ENCODE measurements around the gene NT5C3B.

The NT5C3B gene

DNA sequence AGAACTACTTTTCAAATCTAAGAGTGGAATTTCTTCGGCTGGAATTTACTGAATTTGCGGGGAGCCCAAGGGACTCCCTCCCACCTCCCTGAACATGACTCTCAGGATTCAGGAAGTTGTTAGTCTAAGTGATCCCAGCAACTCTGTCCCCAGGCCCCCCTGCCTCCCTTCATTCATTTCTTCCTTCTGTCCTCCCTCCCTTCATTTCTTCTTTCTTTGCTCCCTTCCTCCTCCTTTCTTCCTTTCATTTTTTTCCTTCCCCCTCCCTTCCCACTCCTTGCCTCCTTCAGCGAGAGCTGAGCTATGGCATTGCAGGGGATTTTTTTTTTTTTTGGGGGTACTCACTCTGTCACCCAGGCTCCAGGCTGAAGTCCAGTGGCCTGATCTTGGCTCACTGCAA lies 38.7 kb downstream of the NT5C3B start:
- TF ChIP-seq, protein P1, sequence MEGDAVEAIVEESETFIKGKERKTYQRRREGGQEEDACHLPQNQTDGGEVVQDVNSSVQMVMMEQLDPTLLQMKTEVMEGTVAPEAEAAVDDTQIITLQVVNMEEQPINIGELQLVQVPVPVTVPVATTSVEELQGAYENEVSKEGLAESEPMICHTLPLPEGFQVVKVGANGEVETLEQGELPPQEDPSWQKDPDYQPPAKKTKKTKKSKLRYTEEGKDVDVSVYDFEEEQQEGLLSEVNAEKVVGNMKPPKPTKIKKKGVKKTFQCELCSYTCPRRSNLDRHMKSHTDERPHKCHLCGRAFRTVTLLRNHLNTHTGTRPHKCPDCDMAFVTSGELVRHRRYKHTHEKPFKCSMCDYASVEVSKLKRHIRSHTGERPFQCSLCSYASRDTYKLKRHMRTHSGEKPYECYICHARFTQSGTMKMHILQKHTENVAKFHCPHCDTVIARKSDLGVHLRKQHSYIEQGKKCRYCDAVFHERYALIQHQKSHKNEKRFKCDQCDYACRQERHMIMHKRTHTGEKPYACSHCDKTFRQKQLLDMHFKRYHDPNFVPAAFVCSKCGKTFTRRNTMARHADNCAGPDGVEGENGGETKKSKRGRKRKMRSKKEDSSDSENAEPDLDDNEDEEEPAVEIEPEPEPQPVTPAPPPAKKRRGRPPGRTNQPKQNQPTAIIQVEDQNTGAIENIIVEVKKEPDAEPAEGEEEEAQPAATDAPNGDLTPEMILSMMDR (IDR thresholded peaks at IDR 0.05; ENCODE audit: low read depth, low read length, missing control alignments): no peak
- H3K4me3 ChIP-seq (replicated peaks; ENCODE audit: low read depth, low read length): no peak overlapping the region
- no peak for DNase-seq (ENCODE audit: extremely low read depth, low read depth)

DNA sequence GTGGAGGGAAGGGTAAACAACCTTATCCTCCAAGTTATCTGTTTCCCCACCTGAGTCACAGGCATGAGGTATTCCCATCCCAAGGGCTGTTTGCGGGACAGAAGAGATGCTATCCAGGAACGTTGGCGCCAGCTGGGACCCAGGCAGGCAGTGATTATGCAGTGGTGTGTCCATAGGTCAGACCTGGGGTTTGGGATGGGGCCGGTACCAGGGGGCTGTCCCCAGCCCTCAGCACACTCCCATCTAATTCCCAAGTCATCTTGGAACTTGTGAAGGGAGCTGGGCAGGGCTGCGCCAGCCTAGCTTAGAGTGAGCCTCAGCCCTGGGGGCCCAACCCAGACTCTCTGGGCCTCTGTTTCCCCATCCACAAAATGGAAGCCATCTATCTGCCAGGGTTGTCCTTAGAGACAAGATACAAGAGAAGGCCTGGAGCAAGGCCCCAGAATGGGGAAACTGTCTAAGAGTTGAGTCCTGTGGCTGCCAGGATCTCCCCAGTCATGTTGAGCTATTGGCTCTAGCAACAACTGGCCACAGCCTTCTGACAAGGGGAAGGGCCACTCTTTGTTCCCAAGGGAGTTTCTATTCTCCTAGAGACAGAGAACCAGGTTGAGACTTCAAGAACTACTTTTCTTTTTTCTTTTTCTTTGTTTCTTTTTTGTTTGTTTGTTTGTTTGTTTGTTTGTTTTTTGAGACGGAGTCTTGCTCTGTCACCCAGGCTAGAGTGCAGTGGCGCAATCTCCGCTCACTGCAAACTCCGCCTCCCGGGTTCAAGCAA lies 39.7 kb downstream of the NT5C3B start:
- H3K4me3 ChIP-seq (replicated peaks; ENCODE audit: low read depth, low read length): no peak overlapping the region
- no peak for DNase-seq (ENCODE audit: extremely low read depth, low read depth)
- TF ChIP-seq, protein P1 (IDR thresholded peaks at IDR 0.05; ENCODE audit: low read depth, low read length, missing control alignments): no peak

DNA sequence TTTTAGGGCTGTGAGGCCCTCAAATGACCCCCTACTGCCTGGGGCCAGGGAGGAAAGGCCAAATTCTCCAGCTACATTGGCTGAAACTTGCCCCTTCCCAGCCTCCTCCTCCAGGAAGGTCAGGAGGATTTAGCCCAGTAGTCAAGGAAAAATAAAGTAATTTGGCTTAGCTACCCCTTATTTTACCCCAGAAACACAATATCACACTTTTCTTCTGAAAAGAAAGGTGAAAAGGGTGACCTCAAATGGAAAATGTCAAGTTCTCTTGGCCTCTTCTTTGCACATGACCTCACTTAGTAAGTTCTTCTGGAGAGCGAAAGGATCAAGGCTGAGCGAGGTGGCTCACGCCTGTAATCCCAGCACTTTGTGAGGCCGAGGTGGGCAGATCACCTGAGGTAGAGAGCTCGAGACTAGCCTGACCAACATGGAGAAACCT lies 41.5 kb downstream of the NT5C3B start:
- TF ChIP-seq, protein P1 (IDR thresholded peaks at IDR 0.05; ENCODE audit: low read depth, low read length, missing control alignments): no peak
- DNase-seq (ENCODE audit: extremely low read depth, low read depth): no peak
- H3K4me3 ChIP-seq (replicated peaks; ENCODE audit: low read depth, low read length): no peak overlapping the region

DNA sequence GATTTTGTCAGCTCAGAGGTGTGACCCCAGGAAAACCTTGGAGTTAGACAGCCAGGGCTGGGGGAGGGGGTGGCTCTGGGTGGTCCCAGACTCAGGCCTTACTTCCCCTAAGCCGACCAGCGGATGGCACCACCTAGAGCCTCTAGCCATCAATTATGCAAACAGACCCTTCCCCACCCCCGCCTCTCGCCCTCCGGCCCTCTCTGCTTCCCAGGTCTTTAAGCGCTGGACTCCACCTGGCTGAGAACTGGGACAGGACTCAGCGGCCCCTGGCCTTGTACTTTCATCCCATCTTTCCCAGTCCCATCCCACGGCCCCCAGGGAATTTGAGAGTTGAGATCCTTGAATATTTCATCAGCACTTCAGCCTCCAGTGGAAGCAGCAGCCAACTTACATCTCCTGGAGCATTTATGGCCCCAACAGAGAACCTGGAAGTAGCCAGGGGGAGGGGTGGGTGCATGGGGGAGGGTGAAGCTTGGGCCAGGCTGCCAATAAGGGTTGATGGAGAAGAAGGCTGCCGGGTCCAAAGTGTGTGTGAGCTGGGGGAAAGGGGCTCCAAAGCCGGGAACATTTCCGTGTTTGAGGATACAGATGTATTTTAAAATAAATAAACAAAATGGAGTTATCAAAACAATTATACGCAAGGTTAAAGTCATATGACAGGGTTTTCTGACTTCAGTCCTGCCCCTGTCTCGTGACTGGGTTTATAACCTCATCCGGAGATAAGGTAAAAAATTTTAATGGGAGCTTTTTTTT lies 42.1 kb downstream of the NT5C3B start:
- TF ChIP-seq, protein P1 (IDR thresholded peaks at IDR 0.05; ENCODE audit: low read depth, low read length, missing control alignments): no peak
- DNase-seq (ENCODE audit: extremely low read depth, low read depth): no peak
- no peak overlapping the region for H3K4me3 ChIP-seq (replicated peaks; ENCODE audit: low read depth, low read length)

DNA sequence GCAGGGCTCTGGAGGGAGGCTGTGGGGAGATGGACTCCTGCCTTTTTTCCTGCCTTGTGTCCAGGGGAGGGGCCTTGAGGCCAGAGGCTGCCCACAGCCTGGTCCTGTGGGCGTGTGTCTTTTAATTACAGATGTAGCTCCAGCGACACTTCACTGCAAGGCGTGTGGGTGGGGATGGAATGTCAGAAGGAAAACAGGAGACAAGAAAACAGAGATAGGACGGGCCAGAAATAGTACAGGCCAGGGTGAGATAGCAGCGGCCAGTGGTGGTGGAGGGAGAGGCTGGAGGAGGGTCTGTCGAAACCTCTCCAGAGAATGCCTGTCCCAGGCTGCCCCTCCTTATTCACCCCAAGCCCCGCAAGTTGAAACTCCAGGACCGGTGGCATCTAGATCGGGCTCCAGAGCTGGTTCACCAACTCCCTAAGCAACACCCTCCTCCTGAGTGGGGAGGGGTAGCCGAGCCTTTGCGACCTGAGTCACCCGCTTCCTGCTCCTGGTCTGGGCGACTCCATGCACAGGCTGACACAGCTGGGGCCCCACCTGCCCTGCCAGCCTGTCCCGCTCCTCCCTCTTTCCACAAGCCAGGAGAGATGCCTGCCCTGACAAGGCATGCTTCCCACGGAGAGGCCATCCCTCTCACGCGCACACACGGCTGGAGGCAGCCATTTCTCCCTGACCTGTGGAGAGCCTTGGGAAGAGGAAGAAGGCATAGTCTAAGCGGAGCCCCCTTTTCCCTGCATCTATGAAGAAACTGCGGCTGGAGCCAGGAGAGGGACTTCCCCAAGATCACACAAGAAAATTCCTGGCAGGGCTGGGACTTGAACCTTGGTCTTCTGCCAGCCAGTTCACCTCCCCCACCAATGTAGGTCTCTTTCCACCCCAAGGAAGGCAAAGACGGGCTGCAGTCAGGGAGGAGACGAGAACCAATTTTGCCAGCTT lies 42.9 kb downstream of the NT5C3B start:
- DNase-seq (ENCODE audit: extremely low read depth, low read depth): no peak
- TF ChIP-seq, protein P1 (IDR thresholded peaks at IDR 0.05; ENCODE audit: low read depth, low read length, missing control alignments): no peak
- H3K4me3 ChIP-seq (replicated peaks; ENCODE audit: low read depth, low read length): no peak overlapping the region

DNA sequence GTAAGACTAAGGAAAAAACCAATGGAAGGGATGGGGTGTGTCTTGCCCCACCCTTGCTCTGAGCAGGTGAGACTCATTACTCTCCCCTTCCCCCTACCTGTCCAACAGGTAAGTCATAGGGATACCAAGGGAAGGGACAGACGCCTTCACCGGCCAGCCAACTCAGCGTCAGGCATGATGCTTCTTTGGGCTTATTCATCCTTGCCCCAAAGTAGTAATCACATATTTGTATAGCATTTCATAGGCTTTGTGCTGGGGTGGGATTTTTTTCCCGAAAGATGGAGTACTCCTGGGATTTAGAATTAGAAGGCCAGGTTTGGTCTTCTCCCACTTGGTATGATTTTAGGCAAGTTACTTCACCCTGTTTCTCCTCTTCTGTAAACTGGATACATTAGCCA lies 49.0 kb downstream of the NT5C3B start:
- DNase-seq (ENCODE audit: extremely low read depth, low read depth): no peak
- TF ChIP-seq, protein P1 (IDR thresholded peaks at IDR 0.05; ENCODE audit: low read depth, low read length, missing control alignments): no peak
- H3K4me3 ChIP-seq (replicated peaks; ENCODE audit: low read depth, low read length): no peak overlapping the region
